ENCODE results near the gene GRID2.

DNA sequence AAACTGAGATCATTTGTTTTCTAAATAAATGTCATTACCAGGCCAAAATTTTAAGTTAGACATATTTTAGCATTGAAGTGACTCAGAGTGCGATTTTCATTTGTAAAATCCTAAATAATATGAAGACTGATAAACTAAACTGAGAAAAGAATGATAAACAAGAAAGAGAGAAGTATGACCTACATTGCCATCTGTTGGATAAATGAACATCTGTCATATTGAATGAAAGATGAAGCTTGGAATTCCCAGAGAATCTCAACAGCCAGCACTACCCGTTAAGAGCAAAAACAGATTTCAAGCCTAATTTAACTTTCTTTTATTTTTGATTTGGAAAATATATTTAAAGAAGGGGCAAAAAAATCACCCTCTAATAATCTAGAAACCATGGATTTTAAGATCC is 933.8 kb downstream of the GRID2 start:
- TF ChIP-seq, protein P1, sequence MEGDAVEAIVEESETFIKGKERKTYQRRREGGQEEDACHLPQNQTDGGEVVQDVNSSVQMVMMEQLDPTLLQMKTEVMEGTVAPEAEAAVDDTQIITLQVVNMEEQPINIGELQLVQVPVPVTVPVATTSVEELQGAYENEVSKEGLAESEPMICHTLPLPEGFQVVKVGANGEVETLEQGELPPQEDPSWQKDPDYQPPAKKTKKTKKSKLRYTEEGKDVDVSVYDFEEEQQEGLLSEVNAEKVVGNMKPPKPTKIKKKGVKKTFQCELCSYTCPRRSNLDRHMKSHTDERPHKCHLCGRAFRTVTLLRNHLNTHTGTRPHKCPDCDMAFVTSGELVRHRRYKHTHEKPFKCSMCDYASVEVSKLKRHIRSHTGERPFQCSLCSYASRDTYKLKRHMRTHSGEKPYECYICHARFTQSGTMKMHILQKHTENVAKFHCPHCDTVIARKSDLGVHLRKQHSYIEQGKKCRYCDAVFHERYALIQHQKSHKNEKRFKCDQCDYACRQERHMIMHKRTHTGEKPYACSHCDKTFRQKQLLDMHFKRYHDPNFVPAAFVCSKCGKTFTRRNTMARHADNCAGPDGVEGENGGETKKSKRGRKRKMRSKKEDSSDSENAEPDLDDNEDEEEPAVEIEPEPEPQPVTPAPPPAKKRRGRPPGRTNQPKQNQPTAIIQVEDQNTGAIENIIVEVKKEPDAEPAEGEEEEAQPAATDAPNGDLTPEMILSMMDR (IDR thresholded peaks at IDR 0.05; ENCODE audit: poor library complexity, severe bottlenecking), result no peak
- TF ChIP-seq MXI1 (conservative IDR thresholded peaks at IDR 0.05; ENCODE audit: poor library complexity, severe bottlenecking), result no peak
- no peak for TF ChIP-seq TAF1 (IDR thresholded peaks at IDR 0.05; ENCODE audit: low read depth)
- TF ChIP-seq EZH2 (IDR thresholded peaks at IDR 0.05; ENCODE audit: borderline replicate concordance, insufficient read depth, low read length, poor library complexity, severe bottlenecking), result no peak
- TF ChIP-seq, protein P2, sequence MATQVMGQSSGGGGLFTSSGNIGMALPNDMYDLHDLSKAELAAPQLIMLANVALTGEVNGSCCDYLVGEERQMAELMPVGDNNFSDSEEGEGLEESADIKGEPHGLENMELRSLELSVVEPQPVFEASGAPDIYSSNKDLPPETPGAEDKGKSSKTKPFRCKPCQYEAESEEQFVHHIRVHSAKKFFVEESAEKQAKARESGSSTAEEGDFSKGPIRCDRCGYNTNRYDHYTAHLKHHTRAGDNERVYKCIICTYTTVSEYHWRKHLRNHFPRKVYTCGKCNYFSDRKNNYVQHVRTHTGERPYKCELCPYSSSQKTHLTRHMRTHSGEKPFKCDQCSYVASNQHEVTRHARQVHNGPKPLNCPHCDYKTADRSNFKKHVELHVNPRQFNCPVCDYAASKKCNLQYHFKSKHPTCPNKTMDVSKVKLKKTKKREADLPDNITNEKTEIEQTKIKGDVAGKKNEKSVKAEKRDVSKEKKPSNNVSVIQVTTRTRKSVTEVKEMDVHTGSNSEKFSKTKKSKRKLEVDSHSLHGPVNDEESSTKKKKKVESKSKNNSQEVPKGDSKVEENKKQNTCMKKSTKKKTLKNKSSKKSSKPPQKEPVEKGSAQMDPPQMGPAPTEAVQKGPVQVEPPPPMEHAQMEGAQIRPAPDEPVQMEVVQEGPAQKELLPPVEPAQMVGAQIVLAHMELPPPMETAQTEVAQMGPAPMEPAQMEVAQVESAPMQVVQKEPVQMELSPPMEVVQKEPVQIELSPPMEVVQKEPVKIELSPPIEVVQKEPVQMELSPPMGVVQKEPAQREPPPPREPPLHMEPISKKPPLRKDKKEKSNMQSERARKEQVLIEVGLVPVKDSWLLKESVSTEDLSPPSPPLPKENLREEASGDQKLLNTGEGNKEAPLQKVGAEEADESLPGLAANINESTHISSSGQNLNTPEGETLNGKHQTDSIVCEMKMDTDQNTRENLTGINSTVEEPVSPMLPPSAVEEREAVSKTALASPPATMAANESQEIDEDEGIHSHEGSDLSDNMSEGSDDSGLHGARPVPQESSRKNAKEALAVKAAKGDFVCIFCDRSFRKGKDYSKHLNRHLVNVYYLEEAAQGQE (IDR thresholded peaks at IDR 0.05; ENCODE audit: borderline replicate concordance), result no peak
- no peak for TF ChIP-seq POLR2AphosphoS5 (IDR thresholded peaks at IDR 0.05)
- TF ChIP-seq RAD21 (conservative IDR thresholded peaks at IDR 0.05), result no peak

Data from neural cell (in vitro differentiated cells).